Panc1 (cell line): Measurements from ENCODE around the gene TRMT5. TPM values are rescaled to one million over a fixed set of nuclear protein-coding genes. Genes with fewer than 3 reads are reported as not detected.

ENCODE experiments used
- ATAC-seq: fragments of 200-7000 bp; cut with Tn5 transposase; 2 replicates; pipeline ENCODE4 v1.9.1; 2020; ENCODE audit warnings: mild to moderate bottlenecking, moderate library complexity
- BruUV-seq: library from RNA; stranded (reverse); fragments of 400-500 nt; replicated peaks from 2 replicates; lab custom pipeline; 2021; lab: Mats Ljungman, UMichigan
- CTCF ChIA-PET: fragments of 300-600 bp; sonication (Branson Sonifier 250); formaldehyde crosslinking; loops from one replicate; lab custom pipeline; 2022; ENCODE audit warnings: antibody characterized with exemption; lab: Charles Lee
- POLR2A ChIA-PET: fragments of 300-600 bp; sonication (Branson Sonifier 250); formaldehyde crosslinking; loops from one replicate; lab custom pipeline; 2022; ENCODE audit warnings: antibody characterized with exemption; lab: Charles Lee
- DNase-seq: peaks from one replicate; pipeline ENCODE4 v3.0.0-alpha.2; 2010; ENCODE audit warnings: low read depth, low spot score
- H3K27ac ChIP-seq: 2 replicates; pipeline ENCODE4 v1.5.1; 2011; ENCODE audit warnings: mild to moderate bottlenecking, low read length, inconsistent platforms
- H3K27me3 ChIP-seq: fragments of 200-500 bp; sonication (Bioruptor generic); 2 replicates; pipeline ENCODE4 v1.6.0; 2014; ENCODE audit warnings: low read length, inconsistent platforms; ENCODE audit not compliant: control insufficient read depth, insufficient read depth
- H3K36me3 ChIP-seq: fragments of 200-500 bp; sonication (Bioruptor generic); 2 replicates; pipeline ENCODE4 v1.5.1; 2014; ENCODE audit warnings: inconsistent platforms, mild to moderate bottlenecking, low read length, moderate library complexity; ENCODE audit not compliant: control insufficient read depth, insufficient read depth
- H3K4me1 ChIP-seq: 2 replicates; pipeline ENCODE4 v1.5.1; 2011; ENCODE audit warnings: inconsistent platforms, mild to moderate bottlenecking, low read length, moderate library complexity; ENCODE audit not compliant: control insufficient read depth, insufficient read depth
- H3K4me3 ChIP-seq, 2 experiments: 2 replicates each; pipeline ENCODE4 v1.5.1; 2011 to 2012; ENCODE audit warnings: low read depth in 2 of 2, low read length in 2 of 2, mild to moderate bottlenecking in 2 of 2, inconsistent platforms in 1 of 2, moderate library complexity in 1 of 2
- H3K9me3 ChIP-seq: fragments of 200-500 bp; sonication (Bioruptor generic); 2 replicates; pipeline ENCODE4 v1.5.1; 2014; ENCODE audit warnings: low read depth, mild to moderate bottlenecking, inconsistent platforms, low read length, moderate library complexity; ENCODE audit not compliant: control insufficient read depth, insufficient read depth
- CTCF ChIP-seq: fragments of 450-650 bp; IDR thresholded peaks from 2 replicates; pipeline ENCODE4 v1.5.1; 2017; ENCODE audit warnings: mild to moderate bottlenecking
- POLR2AphosphoS5 ChIP-seq: IDR thresholded peaks from 2 replicates; pipeline ENCODE4 v1.6.1; 2012; ENCODE audit warnings: mild to moderate bottlenecking, low read depth, low read length, moderate library complexity
- REST ChIP-seq, 2 experiments: IDR thresholded peaks; 2 replicates each; pipeline ENCODE4 v1.6.1; 2011 to 2012; ENCODE audit warnings: low read depth in 2 of 2, control low read depth in 1 of 2, low read length in 1 of 2, mild to moderate bottlenecking in 1 of 2, moderate library complexity in 1 of 2; ENCODE audit not compliant: insufficient read depth in 1 of 2
- SIN3A ChIP-seq: IDR thresholded peaks from 2 replicates; pipeline ENCODE4 v1.6.1; 2012; ENCODE audit warnings: low read depth, mild to moderate bottlenecking, low read length, moderate library complexity, borderline replicate concordance; ENCODE audit not compliant: insufficient read depth
- TCF7L2 ChIP-seq: IDR thresholded peaks from 2 replicates; pipeline ENCODE4 v1.6.1; 2011; ENCODE audit warnings: mild to moderate bottlenecking, low read depth, low read length, inconsistent platforms
- in situ Hi-C: cut with HindIII; loops from 2 replicates; pipeline ENCODE4 v1.10.0; 2016; ENCODE audit warnings: low sequenced_read_pairs, low pct_unique_long_range_greater_than_20kb
- intact Hi-C: fragments of 100-400 bp; cut with micrococcal nuclease; formaldehyde crosslinking; loops from one replicate; pipeline ENCODE4 v1.10.0; 2022; ENCODE audit not compliant: unreplicated experiment
- total RNA-seq: library from RNA; stranded (reverse); gene quantifications from one replicate; pipeline ENCODE4 v1.2.1, GENCODE V29; 2021; ENCODE audit not compliant: unreplicated experiment

TRMT5 gene
- total RNA-seq, 1 experiment from 2014 or later = 14.9 TPM

- in situ Hi-C loops (no loop called here), intact Hi-C loops (loop anchor here (1.0 to 10.0 kb wide), 4 partner anchors 229 to 399 kb away; partner anchors contain the start of gene SIX4)
- Histone ChIP-seq H3K27ac (no peak overlapping the region), H3K36me3 (no peaks in the 10 kb centered on the region), H3K4me1 (no peaks in the 10 kb centered on the region), H3K4me3 (no peak overlapping the region), H3K27me3 (no peaks in the 10 kb centered on the region), H3K9me3 (no peaks in the 10 kb centered on the region)
- ChIA-PET CTCF (no interaction called here), POLR2A (no interaction called here)
- peak; percentile 35 for DNase-seq
- TF ChIP-seq POLR2AphosphoS5 = no peak
- TF ChIP-seq CTCF = peak; percentile 77; the same call in 1 of the 2 replicates
- no peak for TF ChIP-seq SIN3A
- ATAC-seq = peak; percentile 70; the same call in 1 of the 2 replicates
- BruUV-seq = no TSS peak
Measured at GRCh38 chr14:61025251-61026223, 44.7 kb upstream of the TRMT5 start.

- H3K27me3 ChIP-seq = no peaks in the 10 kb centered on the region
- ChIA-PET POLR2A (no interaction called here), CTCF (no interaction called here)
- ATAC-seq (no peak), DNase-seq (no peak)
- TF ChIP-seq TCF7L2 (no peak), CTCF (no peak), SIN3A (no peak), REST (IDR thresholded peaks at IDR 0.05; ENCODE audit: insufficient read depth in 1 of 2, low read depth in 2 of 2, low read length in 1 of 2) (no peak), POLR2AphosphoS5 (no peak)
- H3K27ac ChIP-seq = no peak overlapping the region
- in situ Hi-C loops (no loop called here), intact Hi-C loops (no loop called here)
- H3K4me1 ChIP-seq = no peaks in the 10 kb centered on the region
- no peak overlapping the region for H3K4me3 ChIP-seq
- no peaks in the 10 kb centered on the region; the same call in 1 of the 2 replicates for H3K36me3 ChIP-seq
- H3K9me3 ChIP-seq = no peaks in the 10 kb centered on the region
- BruUV-seq = no TSS peak
Measured at GRCh38 chr14:61019537-61019936, 38.7 kb upstream of the TRMT5 start.
